ENCODE results near the gene AKNA. TPM values are rescaled to one million over a fixed set of nuclear protein-coding genes. Genes with fewer than 3 reads are reported as not detected.

The AKNA gene
- total and polyA plus RNA-seq, 2 of the 8 experiments (the other 6 are each of a cell fraction or from before 2014, with no cell fraction given), result 21.0 to 27.4 TPM

DNA sequence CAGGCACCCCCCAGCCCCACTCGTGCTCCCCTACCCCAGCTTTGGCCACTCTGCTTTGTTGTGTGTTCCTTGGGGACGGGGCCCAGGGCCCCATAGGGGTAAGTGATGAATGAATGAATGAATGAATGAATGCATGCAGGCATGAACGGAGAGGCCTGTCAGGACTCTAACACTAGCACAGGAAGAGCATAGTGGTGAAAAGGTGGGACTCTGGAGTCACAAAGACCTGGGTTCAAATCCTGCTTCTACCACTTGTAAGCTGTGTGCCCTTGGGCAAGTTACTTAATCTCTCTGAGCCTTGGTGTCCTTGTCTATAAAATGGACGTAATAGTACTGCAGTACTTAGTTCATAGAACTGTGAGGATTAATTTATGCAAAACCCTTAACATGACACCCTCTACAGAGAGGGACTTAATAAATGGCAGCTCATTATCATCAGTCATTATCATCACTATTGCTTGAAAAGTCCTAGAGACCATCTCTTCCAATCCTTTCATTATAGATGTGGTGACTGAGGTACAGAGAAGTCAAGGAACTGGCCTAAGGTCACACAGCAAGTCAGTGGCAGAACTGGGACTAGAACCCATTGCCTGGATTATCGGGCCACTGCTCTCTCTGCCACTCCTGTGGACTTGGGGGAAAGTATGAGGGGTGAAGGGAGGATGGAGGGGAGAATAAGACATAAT lies 44.9 kb downstream of the AKNA start:
- H3K18ac ChIP-seq (ENCODE audit: extremely low read depth, low read length), result no peak overlapping the region
- H2AK5ac ChIP-seq (ENCODE audit: low read depth, low read length), result no peak overlapping the region
- no peak overlapping the region for H2AFZ ChIP-seq (ENCODE audit: low read length)
- H2BK15ac ChIP-seq (ENCODE audit: low read length), result no peak overlapping the region
- no peak overlapping the region for H3K4ac ChIP-seq (replicated peaks; ENCODE audit: insufficient read length, low read depth, low read length)
- no peak for FAIRE-seq
- no peak overlapping the region for H3K4me2 ChIP-seq (ENCODE audit: insufficient read depth in 1 of 2, low read depth in 2 of 2, low read length in 2 of 2)
- no peak overlapping the region for H3K9ac ChIP-seq (replicated peaks in 1 of 4; ENCODE audit: extremely low read depth in 1 of 4, low read depth in 3 of 4, low read length in 3 of 4)
- H3K9me3 ChIP-seq (ENCODE audit: insufficient read depth in 2 of 2, low read depth in 1 of 2, low read length in 1 of 2), result no peaks in the 10 kb centered on the region
- DNase-seq (ENCODE audit: low read depth in 1 of 2, low spot score in 2 of 2), result no peak
- H3K23ac ChIP-seq (ENCODE audit: insufficient read length), result no peak overlapping the region
- no peak overlapping the region for H3K14ac ChIP-seq (ENCODE audit: insufficient read length)
- no peak for TF ChIP-seq KDM4A (IDR thresholded peaks at IDR 0.05; ENCODE audit: low read depth, low read length, severe bottlenecking)
- no peak for TF ChIP-seq GTF2F1 (IDR thresholded peaks at IDR 0.05; ENCODE audit: borderline replicate concordance, low read depth, low read length)
- TF ChIP-seq EGR1 (IDR thresholded peaks at IDR 0.05; ENCODE audit: borderline replicate concordance, low read depth, low read length), result no peak
- TF ChIP-seq MAX (IDR thresholded peaks at IDR 0.05), result no peak
- no peak for TF ChIP-seq USF2 (IDR thresholded peaks at IDR 0.05; ENCODE audit: low read length)
- no peak for TF ChIP-seq HDAC6 (IDR thresholded peaks at IDR 0.05; ENCODE audit: low read depth, low read length)
- H3K4me1 ChIP-seq (replicated peaks in 1 of 4; ENCODE audit: control insufficient read depth in 3 of 4, insufficient read depth in 4 of 4, low read length in 3 of 4), result no peaks in the 10 kb centered on the region
- H3K27ac ChIP-seq (ENCODE audit: low read depth, low read length), result no peak overlapping the region
- no peak overlapping the region for H4K8ac ChIP-seq (ENCODE audit: extremely low read depth, insufficient read depth, low read length)
- no peak overlapping the region for H3K4me3 ChIP-seq (ENCODE audit: extremely low read depth in 1 of 4, insufficient read depth in 2 of 4, low read depth in 3 of 4, low read length in 4 of 4)
- no peak overlapping the region for H4K91ac ChIP-seq (replicated peaks; ENCODE audit: insufficient read length, low read length)
- no peak overlapping the region for H2BK5ac ChIP-seq (ENCODE audit: low read depth, low read length)
- H4K20me1 ChIP-seq (replicated peaks in 1 of 2; ENCODE audit: control insufficient read depth in 1 of 2, insufficient read depth in 2 of 2, low read length in 2 of 2), result peaks cover 0 to 2% of the 10 kb centered on the region in 2 experiments
- no peaks in the 10 kb centered on the region for H3K79me1 ChIP-seq (ENCODE audit: low read depth, low read length)
- no peaks in the 10 kb centered on the region for H3K79me2 ChIP-seq (ENCODE audit: control insufficient read depth in 1 of 2, insufficient read depth in 2 of 2, low read length in 2 of 2)
- no peak overlapping the region for H3K56ac ChIP-seq (replicated peaks; ENCODE audit: insufficient read length, low read depth, low read length)
- 93% methylated on average over 5 of the region's 5 CpGs; no CpG with 5 or more reads in 1 of the 2 experiments for WGBS, 2 experiments (ENCODE audit: extremely low coverage in 1 of 2, insufficient coverage in 1 of 2, insufficient read length in 1 of 2, insufficient replicate concordance in 2 of 2, low coverage in 1 of 2, low lambda C conversion rate in 2 of 2, missing lambda C conversion rate in 1 of 2)
- H3K27me3 ChIP-seq (replicated peaks in 1 of 4; ENCODE audit: control insufficient read depth in 3 of 4, extremely low read depth in 1 of 4, insufficient read depth in 3 of 4, low read length in 3 of 4), result no peaks in the 10 kb centered on the region
- no peak overlapping the region for H2BK120ac ChIP-seq (replicated peaks; ENCODE audit: low read depth, low read length)
- H2BK12ac ChIP-seq (ENCODE audit: low read depth, low read length), result no peak overlapping the region
- POLR2A ChIA-PET (ENCODE audit: partially characterized antibody), result interaction anchor here (1.1 to 1.9 kb wide), 2 partner anchors 21 to 46 kb away, joined by 3 to 4 read pairs; no protein-coding TSS in a partner anchor
- no peak overlapping the region for H2BK20ac ChIP-seq (ENCODE audit: low read length)
- no peak overlapping the region for H4K5ac ChIP-seq (ENCODE audit: insufficient read length, low read depth, low read length)
- CTCF ChIA-PET (ENCODE audit: partially characterized antibody), result interaction anchor here (1.5 to 2.8 kb wide), 2 partner anchors 52 to 63 kb away, joined by 4 to 14 read pairs; no protein-coding TSS in a partner anchor
- peaks cover 15 to 73% (median 55%) of the 10 kb centered on the region in 4 experiments for H3K36me3 ChIP-seq (ENCODE audit: control insufficient read depth in 2 of 4, insufficient read depth in 4 of 4, low read length in 3 of 4)
- H3K23me2 ChIP-seq (ENCODE audit: low read depth, low read length), result no peaks in the 10 kb centered on the region
